HepG2 (cell line): ENCODE measurements around the gene PSMB3.
"Not testable (repeated sequence)": the region's sequence is repeated elsewhere in the genome, so short reads cannot be mapped to it uniquely, and the experiment has no call there.

Experiments
- ASH2L ChIP-seq: fragments of 300-600, 200-600 bp; sonication (generic); IDR thresholded peaks from 2 replicates; pipeline ENCODE4 v1.7.0; 2017; ENCODE audit warnings: low read depth, mild to moderate bottlenecking, moderate library complexity, mixed read lengths, low read length; ENCODE audit not compliant: insufficient read length
- SRSF9 ChIP-seq: fragments of 200-400 bp; formaldehyde crosslinking; IDR thresholded peaks from 2 replicates; pipeline ENCODE4 v1.6.1; 2018; ENCODE audit warnings: borderline replicate concordance, mild to moderate bottlenecking, low read depth, low read length; ENCODE audit not compliant: insufficient read depth, poor library complexity, severe bottlenecking
- ZNF503 ChIP-seq: sonication (generic); formaldehyde crosslinking; IDR thresholded peaks from 2 replicates; pipeline ENCODE4 v1.4.0; 2020; ENCODE audit warnings: missing genetic modification reagents
- ZNF546 ChIP-seq: sonication (generic); formaldehyde crosslinking; conservative IDR thresholded peaks from 2 replicates; pipeline ENCODE4 v1.8.1; 2023; ENCODE audit warnings: mild to moderate bottlenecking, missing genetic modification reagents

- TF ChIP-seq ASH2L, ZNF503, SRSF9, ZNF546: not testable (repeated sequence)
Measured at GRCh38 chr17:38787999-38788398, 35.5 kb downstream of the PSMB3 start.
